Duodenal mucosa (tissue), 2 donors: Measurements from ENCODE around the gene GAPDH.
"Not testable (repeated sequence)": the region's sequence is repeated elsewhere in the genome, so short reads cannot be mapped to it uniquely, and the experiment has no call there.

ENCODE experiments used
- H3K27ac ChIP-seq: one replicate; pipeline ENCODE4 v1.7.0; 2013; ENCODE audit warnings: low read depth, low read length
- H3K27me3 ChIP-seq, 2 donors: one replicate each; pipeline ENCODE4 v1.7.0; 2013; ENCODE audit warnings: low read length in 2 of 2, control low read depth in 1 of 2; ENCODE audit not compliant: insufficient read depth in 2 of 2, control insufficient read depth in 1 of 2
- H3K36me3 ChIP-seq, 2 donors: one replicate each; pipeline ENCODE4 v1.7.0; 2013; ENCODE audit warnings: low read length in 2 of 2, control low read depth in 1 of 2; ENCODE audit not compliant: insufficient read depth in 2 of 2, control insufficient read depth in 1 of 2
- H3K4me1 ChIP-seq, 2 donors: one replicate each; pipeline ENCODE4 v1.7.0; 2013; ENCODE audit warnings: low read length in 2 of 2, control low read depth in 1 of 2; ENCODE audit not compliant: insufficient read depth in 2 of 2, control insufficient read depth in 1 of 2
- H3K4me3 ChIP-seq, 2 donors: one replicate each; pipeline ENCODE4 v1.7.0; 2013; ENCODE audit warnings: low read length in 2 of 2, low read depth in 1 of 2
- H3K9ac ChIP-seq, 2 donors: one replicate each; pipeline ENCODE4 v1.7.0; 2013; ENCODE audit warnings: low read length in 2 of 2, low read depth in 1 of 2
- H3K9me3 ChIP-seq, 2 donors: one replicate each; pipeline ENCODE4 v1.7.0; 2013; ENCODE audit warnings: low read length in 2 of 2, control low read depth in 1 of 2; ENCODE audit not compliant: control insufficient read depth in 1 of 2

The GAPDH gene

GRCh38 chr12:6575648-6576047, 41.3 kb downstream of the GAPDH start:
- peaks cover 35 to 86% of the 10 kb centered on the region in 2 donors for H3K36me3 ChIP-seq
- H3K27me3 ChIP-seq = no peaks in the 10 kb centered on the region
- no peaks in the 10 kb centered on the region for H3K9me3 ChIP-seq
- H3K27ac ChIP-seq = no peak overlapping the region
- H3K9ac ChIP-seq = no peak overlapping the region
- H3K4me1 ChIP-seq = peaks cover 0 to 1% of the 10 kb centered on the region in 2 donors
- no peak overlapping the region for H3K4me3 ChIP-seq

GRCh38 chr12:6582196-6582595, 47.9 kb downstream of the GAPDH start:
- Histone ChIP-seq H3K9ac (no peak overlapping the region), H3K9me3 (no peaks in the 10 kb centered on the region), H3K4me1 (no peaks in the 10 kb centered on the region), H3K27me3 (no peaks in the 10 kb centered on the region), H3K36me3 (peaks cover 51 to 88% of the 10 kb centered on the region in 2 donors), H3K4me3 (no peak overlapping the region), H3K27ac (no peak overlapping the region)

GRCh38 chr12:6582959-6583358, 48.6 kb downstream of the GAPDH start:
- no peaks in the 10 kb centered on the region for H3K27me3 ChIP-seq
- no peak overlapping the region for H3K27ac ChIP-seq
- H3K36me3 ChIP-seq = peaks cover 52 to 88% of the 10 kb centered on the region in 2 donors
- H3K4me3 ChIP-seq = no peak overlapping the region
- no peak overlapping the region for H3K9ac ChIP-seq
- no peaks in the 10 kb centered on the region for H3K9me3 ChIP-seq
- H3K4me1 ChIP-seq = no peaks in the 10 kb centered on the region

GRCh38 chr12:6584293-6584692, 50.0 kb downstream of the GAPDH start:
- H3K4me3 ChIP-seq = no peak overlapping the region
- H3K27ac ChIP-seq = no peak overlapping the region
- no peaks in the 10 kb centered on the region for H3K27me3 ChIP-seq
- no peaks in the 10 kb centered on the region for H3K4me1 ChIP-seq
- H3K36me3 ChIP-seq = peaks cover 46 to 90% of the 10 kb centered on the region in 2 donors
- no peaks in the 10 kb centered on the region for H3K9me3 ChIP-seq
- no peak overlapping the region for H3K9ac ChIP-seq

- H3K4me1 ChIP-seq, H3K9me3 ChIP-seq, H3K27me3 ChIP-seq, H3K27ac ChIP-seq, H3K4me3 ChIP-seq, H3K9ac ChIP-seq: not testable (repeated sequence)
- peaks cover 47 to 94% of the 10 kb centered on the region in 2 donors for H3K36me3 ChIP-seq
Measured at GRCh38 chr12:6586569-6586968, 52.3 kb downstream of the GAPDH start.
